Psoas muscle (tissue), 8 donors: ENCODE results near the gene RAC3. TPM values are rescaled to one million over a fixed set of nuclear protein-coding genes. Genes with fewer than 3 reads are reported as not detected.

Source experiments
- ATAC-seq, 4 donors: fragments of 200-7000 bp; cut with Tn5 transposase; one replicate each; pipeline ENCODE4 v1.9.1; 2020; ENCODE audit warnings: moderate library complexity in 3 of 4, mild to moderate bottlenecking in 2 of 4
- DNase-seq, 2 donors: peaks; one replicate each; pipeline ENCODE4 v3.0.0-alpha.2; 2020
- H3K27ac ChIP-seq: fragments of 200-600 bp; one replicate; pipeline ENCODE4 v1.8.0; 2022
- H3K27me3 ChIP-seq, 3 donors: fragments of 200-600 bp in 1 of 3; one replicate each; pipeline versions ENCODE4 v1.6.1 to v1.8.0; 2013 to 2022; ENCODE audit warnings: low read length in 2 of 3, mild to moderate bottlenecking in 2 of 3, moderate library complexity in 1 of 3; ENCODE audit not compliant: insufficient read depth in 3 of 3
- H3K36me3 ChIP-seq, 2 donors: fragments of 200-600 bp in 1 of 2; one replicate each; pipeline versions ENCODE4 v1.6.1 to v1.8.0; 2013 to 2022; ENCODE audit warnings: low read depth in 1 of 2, mild to moderate bottlenecking in 1 of 2, moderate library complexity in 1 of 2; ENCODE audit not compliant: insufficient read depth in 1 of 2
- H3K4me1 ChIP-seq: fragments of 200-600 bp; one replicate; pipeline ENCODE4 v1.8.0; 2022
- H3K4me3 ChIP-seq: fragments of 200-600 bp; one replicate; pipeline ENCODE4 v1.8.0; 2022; ENCODE audit warnings: mild to moderate bottlenecking
- H3K9me3 ChIP-seq: fragments of 200-600 bp; one replicate; pipeline ENCODE4 v1.8.0; 2022
- WGBS, 3 donors: extraction: QIAGEN DNeasy Blood & Tissue Kit; methylation state at CpG; one replicate each; pipeline versions ENCODE4 v1.1.6 to v1.1.7; 2013; 5-methylcytosine and 5-hydroxymethylcytosine counted together
- intact Hi-C, 2 donors: fragments of 100-400 bp; cut with DNase I; formaldehyde crosslinking; loops; one replicate each; pipeline versions ENCODE4 v1.11.0 to v1.14.2; 2022
- polyA plus RNA-seq, 3 donors: library from polyadenylated mRNA; stranded (reverse); fragments of 200-250 nt; gene quantifications; one replicate each; pipeline ENCODE4 v1.2.3, GENCODE V29; 2013
- total RNA-seq, 4 donors: library from RNA; stranded (reverse); fragmentation: NEBNext Ultra II Directional in 2 of 4; extraction: Animal tissue kit (Norgen Biotek cat#: 25700) in 2 of 4; gene quantifications; one replicate each; pipeline versions ENCODE4 v1.2.1 to v1.2.4, GENCODE V29; 2021 to 2023
- TF ChIP-seq, protein P1 (sequence below): fragments of 200-600 bp; IDR thresholded peaks from one replicate; pipeline ENCODE4 v1.8.0; 2022; ENCODE audit warnings: antibody characterized with exemption
- donor health status: healthy with polysubstance abuse.
- donor health status: DM: no; HTN: no; CAD: no; lungs with moderate emphysema.
- donor health status: Bipolar disorder and iron deficiency.
- donor health status: healthy.
- donor health status: DM: yes; HTN: yes; CAD: no.
- donor health status: DM: no; HTN: no; CAD: no.
- donor health status: DM: no; HTN: no; CAD: no.
- donor health status: DM: yes; HTN: yes; CAD: no.

The RAC3 gene
- total and polyA plus RNA-seq, 7 donors = 0.05 to 0.83 TPM; not detected in 5

DNA sequence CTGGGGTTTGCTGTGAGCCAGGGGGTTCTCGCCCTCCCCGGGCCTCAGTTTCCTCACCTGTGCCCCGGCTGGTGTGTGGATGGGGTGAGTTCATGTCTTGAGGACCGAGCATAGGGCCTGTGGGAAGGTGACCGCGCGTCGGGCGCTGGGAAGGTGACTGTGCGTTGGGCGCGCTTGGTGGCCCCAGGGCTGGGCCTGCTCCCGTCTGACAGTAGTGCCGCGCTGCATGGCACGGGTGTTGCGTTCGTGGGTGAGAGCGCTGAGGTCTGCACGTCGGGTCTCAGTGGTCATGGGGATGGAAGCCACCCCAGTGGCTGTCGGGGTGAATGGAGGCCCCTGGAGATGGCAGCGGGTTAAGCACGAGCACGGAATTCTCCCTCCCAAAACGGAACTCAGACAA lies 44.9 kb upstream of the RAC3 start:
- peaks cover 5 to 42% of the 10 kb centered on the region in 2 donors for H3K36me3 ChIP-seq
- TF ChIP-seq, protein P1, sequence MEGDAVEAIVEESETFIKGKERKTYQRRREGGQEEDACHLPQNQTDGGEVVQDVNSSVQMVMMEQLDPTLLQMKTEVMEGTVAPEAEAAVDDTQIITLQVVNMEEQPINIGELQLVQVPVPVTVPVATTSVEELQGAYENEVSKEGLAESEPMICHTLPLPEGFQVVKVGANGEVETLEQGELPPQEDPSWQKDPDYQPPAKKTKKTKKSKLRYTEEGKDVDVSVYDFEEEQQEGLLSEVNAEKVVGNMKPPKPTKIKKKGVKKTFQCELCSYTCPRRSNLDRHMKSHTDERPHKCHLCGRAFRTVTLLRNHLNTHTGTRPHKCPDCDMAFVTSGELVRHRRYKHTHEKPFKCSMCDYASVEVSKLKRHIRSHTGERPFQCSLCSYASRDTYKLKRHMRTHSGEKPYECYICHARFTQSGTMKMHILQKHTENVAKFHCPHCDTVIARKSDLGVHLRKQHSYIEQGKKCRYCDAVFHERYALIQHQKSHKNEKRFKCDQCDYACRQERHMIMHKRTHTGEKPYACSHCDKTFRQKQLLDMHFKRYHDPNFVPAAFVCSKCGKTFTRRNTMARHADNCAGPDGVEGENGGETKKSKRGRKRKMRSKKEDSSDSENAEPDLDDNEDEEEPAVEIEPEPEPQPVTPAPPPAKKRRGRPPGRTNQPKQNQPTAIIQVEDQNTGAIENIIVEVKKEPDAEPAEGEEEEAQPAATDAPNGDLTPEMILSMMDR = no peak
- peaks cover 10% of the 10 kb centered on the region for H3K4me1 ChIP-seq
- no peak for ATAC-seq
- H3K27me3 ChIP-seq = no peaks in the 10 kb centered on the region
- intact Hi-C loops = no loop called here
- H3K9me3 ChIP-seq = no peaks in the 10 kb centered on the region
- DNase-seq = peak in 1 of 2 donors; percentile 48
- H3K27ac ChIP-seq = no peak overlapping the region
- no peak overlapping the region for H3K4me3 ChIP-seq
- WGBS, 3 donors = 95 to 98% (median 97%) methylated on average over 26 of the region's 26 CpGs

DNA sequence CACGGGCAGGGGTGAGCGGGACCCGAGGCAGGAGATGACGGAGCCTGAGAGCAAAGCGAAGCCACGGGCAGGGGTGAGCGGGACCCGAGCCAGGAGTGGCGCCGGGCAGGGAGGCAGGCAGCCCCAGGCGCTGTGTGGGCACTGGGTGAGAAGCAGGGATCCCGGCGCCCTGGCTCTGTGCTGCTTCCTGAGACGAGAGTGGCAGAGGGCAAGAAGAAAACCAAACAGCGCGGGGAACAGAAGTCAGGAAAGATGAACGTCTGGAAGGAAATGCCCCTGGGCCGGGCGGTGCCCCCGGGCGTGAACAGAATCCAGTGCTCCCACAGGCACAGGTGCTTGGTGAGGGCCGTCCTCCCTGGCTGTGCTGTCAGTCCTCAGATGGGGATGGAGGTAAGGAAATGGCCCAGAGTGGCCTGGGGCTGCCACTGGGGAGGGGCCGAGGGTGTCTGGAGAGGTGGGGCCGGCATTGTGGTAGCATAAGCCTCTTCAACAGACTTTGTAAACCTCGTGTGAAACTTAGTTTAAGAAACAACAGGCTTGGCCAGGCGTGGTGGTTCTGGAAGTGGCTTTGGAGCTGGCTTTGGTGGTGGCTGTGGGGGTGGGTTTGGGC lies 44.2 kb upstream of the RAC3 start:
- H3K9me3 ChIP-seq = no peaks in the 10 kb centered on the region
- no peak for ATAC-seq
- peaks cover 5 to 42% of the 10 kb centered on the region in 2 donors for H3K36me3 ChIP-seq
- intact Hi-C loops = no loop called here
- no peak overlapping the region for H3K4me3 ChIP-seq
- TF ChIP-seq, protein P1 = no peak
- no peaks in the 10 kb centered on the region for H3K27me3 ChIP-seq
- peak in 1 of 2 donors; percentile 44 for DNase-seq
- H3K27ac ChIP-seq = no peak overlapping the region
- peaks cover 16% of the 10 kb centered on the region for H3K4me1 ChIP-seq
- 88 to 91% (median 90%) methylated on average over 26 of the region's 26 CpGs for WGBS, 3 donors

DNA sequence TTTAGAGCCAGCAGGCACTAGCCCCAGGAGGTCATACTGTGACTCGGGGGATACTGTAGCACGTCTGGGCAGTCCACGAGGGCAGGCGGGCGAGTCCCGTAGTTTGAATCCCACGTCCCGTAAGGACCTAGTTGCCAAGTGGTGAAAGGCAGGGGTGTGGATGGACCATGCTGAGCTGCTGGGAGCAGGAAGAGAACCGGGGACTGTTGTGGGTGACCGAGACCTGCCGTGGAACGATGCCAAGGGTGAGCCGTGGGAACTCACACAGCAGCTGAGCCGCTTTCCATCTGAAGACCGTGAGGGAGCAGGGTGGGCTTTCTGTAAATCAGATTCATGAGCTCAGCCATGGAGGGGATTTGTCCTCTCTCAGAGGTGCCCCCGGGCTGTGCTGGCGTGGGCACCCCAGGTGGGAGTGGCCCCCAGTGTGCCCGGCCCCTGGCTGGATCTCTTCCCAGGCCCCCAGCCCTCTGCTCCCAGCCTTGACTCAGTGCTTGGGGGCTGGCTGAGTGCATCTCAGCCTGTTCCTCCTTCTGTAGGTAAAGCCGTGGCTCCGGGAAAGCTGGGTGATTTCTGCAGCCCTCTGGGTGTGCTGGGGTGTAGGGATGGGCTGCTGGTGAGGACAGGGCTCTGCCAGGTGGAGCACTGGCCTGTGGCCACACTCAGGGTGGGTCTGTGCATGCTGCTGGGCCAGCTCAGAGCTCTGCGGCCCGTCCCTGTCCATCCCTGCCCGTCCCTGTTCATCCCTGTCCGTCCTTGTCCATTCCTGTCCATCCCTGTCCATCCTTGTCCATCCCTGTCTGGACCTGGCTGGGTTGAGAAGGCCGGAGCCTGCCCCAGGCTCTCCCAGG lies 40.4 kb upstream of the RAC3 start:
- Histone ChIP-seq H3K4me3 (peak overlapping the region; percentile 53), H3K36me3 (peaks cover 0 to 17% of the 10 kb centered on the region in 2 donors), H3K4me1 (peaks cover 23% of the 10 kb centered on the region), H3K27ac (peak overlapping the region; percentile 84), H3K27me3 (no peaks in the 10 kb centered on the region), H3K9me3 (no peaks in the 10 kb centered on the region)
- intact Hi-C loops = no loop called here
- 53 to 72% (median 58%) methylated on average over 24 to 25 of the region's 25 CpGs for WGBS, 3 donors
- ATAC-seq (no peak), DNase-seq (peak; percentile 16 to 53)
- TF ChIP-seq, protein P1 = no peak

DNA sequence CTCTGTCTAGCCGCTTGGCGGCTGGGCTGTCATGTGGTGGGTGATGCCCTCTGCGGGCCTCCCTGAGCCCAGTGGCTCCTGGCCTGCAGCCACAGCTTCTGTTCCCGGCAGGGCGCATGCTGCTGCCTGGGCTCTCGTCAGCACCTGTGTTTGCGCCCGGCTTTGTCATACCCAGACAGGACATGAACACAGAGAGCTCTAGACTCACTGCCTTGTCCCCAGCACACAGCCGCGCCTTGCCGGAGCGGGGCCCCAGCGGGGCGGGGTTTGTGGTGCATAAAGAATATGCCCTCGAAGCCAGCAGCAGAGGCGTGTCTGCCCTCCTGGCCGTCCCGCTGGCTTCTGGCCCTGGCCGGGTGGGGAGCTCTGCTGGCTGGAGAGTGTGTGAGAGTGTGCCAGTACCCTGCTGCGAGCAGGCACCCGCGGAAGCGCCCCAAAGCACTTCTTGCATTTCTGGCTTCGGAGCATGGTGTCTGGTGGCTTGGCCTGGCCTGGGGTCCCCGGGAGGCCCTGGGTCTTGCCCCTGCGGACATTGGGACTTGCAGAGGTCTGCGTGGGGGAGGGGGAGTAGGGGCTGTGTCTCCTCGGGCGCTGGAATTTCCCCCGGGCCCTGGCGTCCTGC lies 39.7 kb upstream of the RAC3 start:
- DNase-seq = peak; percentile 86 to 93
- TF ChIP-seq, protein P1 = no peak
- H3K9me3 ChIP-seq = no peaks in the 10 kb centered on the region
- peaks cover 23% of the 10 kb centered on the region for H3K4me1 ChIP-seq
- intact Hi-C loops = no loop called here
- WGBS, 3 donors = 18 to 30% (median 23%) methylated on average over 31 of the region's 31 CpGs
- peak overlapping the region; percentile 84 for H3K27ac ChIP-seq
- H3K4me3 ChIP-seq = peak overlapping the region; percentile 53
- H3K36me3 ChIP-seq = peaks cover 0 to 17% of the 10 kb centered on the region in 2 donors
- peak; percentile 93 to 94 (median 94) for ATAC-seq
- H3K27me3 ChIP-seq = no peaks in the 10 kb centered on the region
